GM18861 (cell line): ENCODE results near the gene SRP9.

Experiments
- ATAC-seq: cut with Tn5 transposase; IDR thresholded peaks from one replicate; pipeline ENCODE4 v1.9.1; 2021; ENCODE audit not compliant: unreplicated experiment

The SRP9 gene

GRCh38 chr1:225777583-225778336 is at the start of gene SRP9:
SRP9 (plus strand) TSS chr1:225777826; CDS start chr1:225777941, 115 bp downstream.
- peak; percentile 99 for ATAC-seq

DNA sequence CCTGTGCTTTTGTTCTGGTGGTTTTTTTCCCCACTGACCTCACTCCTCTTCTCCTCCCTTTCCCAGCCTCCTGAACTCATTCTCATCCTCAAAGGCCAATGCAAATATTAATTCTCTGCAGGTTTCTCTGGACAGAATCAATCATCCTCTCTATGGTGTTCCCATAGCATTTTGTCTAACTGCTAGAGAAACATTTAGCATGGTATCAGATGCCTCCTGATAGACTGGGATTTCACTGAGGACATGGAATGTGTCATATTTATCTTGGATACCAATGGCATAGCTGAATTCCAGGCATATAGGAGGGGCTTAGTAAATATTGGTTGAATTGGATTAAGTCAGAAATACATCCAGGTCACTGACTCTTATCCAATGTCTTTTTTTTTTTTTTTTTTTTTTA is 46.1 kb upstream of the SRP9 start:
- ATAC-seq, result no peak

GRCh38 chr1:225733254-225733653 is 44.4 kb upstream of the SRP9 start:
- ATAC-seq, result no peak

GRCh38 chr1:225735252-225736149 is 42.1 kb upstream of the SRP9 start:
- no peak for ATAC-seq

DNA sequence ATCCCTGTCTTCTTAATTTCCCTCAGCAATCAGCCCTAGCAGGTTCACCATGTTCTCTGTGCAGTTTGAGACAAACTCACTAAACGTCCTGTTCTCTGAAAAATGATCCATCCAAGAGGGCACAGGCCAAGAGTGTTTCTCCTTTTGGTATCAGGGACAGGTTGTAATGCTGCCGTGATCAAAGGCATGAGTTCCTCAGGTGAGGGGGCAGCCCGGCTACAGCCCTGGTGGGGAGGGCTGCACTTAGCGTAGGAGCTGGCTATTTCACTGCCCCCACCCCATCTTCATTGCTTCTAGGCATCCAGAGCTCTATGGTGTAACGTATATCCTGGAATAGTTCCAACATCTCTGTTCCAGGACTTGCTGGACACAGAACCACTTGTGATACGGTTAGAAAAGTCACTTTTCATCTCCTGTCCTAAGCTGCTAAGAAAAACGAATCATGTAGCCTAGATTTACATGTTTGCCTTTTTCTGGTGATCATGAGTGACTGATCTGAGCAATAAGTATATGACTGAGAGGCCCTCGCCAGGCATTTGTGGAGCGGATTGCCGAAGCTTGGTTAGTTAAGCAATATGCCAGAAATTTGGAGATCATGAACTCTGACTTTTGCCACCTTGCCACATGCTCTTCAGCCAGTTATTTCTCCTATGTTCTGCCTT is 41.1 kb upstream of the SRP9 start:
- no peak for ATAC-seq

GRCh38 chr1:225737161-225737560 is 40.5 kb upstream of the SRP9 start:
- ATAC-seq, result no peak

- no peak for ATAC-seq
Measured at GRCh38 chr1:225737866-225738265, 39.8 kb upstream of the SRP9 start.

DNA sequence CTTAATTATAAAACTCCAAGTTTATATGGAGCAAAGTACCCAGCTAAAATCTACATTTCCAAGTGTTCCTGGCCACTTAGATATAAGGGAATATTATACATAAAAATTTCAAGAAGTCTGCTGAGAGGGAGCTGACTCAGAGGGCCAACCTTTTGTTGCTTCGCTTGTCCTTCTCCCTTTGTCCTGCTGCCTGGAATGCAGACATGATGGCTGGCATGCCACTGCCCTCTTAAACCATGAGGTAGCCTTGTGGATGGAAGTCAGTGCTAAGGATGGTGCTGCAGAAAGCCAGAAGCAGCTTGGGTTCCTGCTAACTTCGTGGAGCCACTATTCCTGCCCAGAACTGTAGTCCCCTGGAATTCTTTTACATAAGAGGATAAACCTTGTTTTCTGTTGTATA is 38.9 kb upstream of the SRP9 start:
- no peak for ATAC-seq

- no peak for ATAC-seq
Measured at GRCh38 chr1:225739542-225740107, 38.0 kb upstream of the SRP9 start.

DNA sequence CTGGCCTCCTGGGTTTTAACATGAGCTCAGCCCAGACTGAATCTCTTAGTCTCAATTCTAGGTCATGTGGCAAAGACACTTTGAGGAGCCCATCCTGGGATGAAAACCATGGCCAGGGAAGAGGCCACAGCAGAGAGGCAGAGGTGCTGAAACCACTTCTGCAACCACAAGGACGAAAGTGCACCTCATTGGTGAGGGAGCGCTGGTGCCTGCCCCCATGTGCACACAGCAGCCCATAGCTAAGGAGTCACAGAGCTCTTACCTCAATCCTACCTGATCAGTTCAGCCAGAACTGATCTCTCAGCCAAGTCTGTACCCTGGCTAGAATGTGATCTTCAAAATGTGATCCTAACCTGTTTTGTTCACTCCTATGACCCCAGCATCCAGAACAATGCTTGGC is 32.9 kb upstream of the SRP9 start:
- ATAC-seq, result no peak

DNA sequence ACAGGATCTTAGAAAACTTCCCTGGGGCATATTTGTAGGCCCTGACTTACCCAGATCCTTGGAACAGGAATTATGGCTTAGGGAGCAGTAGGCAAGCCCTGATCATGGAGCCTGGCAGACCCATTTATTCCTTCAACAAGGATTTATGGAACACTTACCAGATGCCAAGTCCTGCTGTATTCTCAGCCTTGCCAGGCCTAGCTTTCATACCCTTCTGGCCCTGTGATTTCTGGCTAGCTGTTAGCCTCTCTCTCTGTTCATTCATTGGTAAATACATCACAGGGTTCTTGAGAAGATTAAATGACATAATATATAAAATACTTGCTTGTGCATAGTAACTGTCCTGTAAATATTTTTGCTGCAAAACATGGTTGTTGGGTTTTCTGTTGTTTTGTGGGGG is 32.4 kb upstream of the SRP9 start:
- ATAC-seq, result no peak

DNA sequence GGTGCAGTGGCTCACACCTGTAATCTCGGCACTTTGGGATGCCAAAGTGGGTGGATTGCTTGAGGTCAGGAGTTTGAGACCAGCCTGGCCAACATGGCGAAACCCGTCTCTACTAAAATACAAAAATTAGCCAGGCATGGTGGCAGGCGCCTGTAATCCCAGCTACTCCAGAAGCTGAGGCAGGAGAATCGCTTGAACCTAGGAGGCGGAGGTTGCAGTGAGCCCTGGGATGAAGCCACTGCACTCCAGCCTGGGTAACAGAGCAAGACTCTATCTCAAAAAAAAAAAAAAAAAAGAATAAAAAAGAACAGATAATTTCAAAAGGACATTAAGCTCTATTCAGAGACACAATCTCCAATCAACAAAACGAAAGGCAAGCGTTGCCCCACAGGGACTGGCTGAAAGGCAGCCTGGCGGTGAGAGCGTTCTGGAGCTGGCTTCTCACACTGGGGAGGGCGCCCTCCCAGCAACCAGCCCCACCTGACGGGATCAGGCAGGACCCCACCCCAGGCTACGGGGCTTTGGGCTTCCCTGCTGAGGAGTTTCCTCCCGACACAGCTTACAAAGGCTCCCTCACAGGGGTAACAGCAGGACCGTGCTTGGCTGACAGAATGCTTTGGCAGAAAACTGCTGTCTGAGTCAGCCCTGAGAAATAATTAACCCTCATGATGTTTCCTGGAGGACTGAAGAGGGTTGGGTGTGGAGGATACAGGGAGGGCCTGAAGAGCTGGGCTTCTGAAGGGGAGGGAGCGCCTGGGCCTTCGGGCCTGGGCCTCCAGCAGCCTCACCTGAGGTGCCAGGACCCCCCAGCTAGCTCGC is 31.1 kb upstream of the SRP9 start:
- ATAC-seq, result peak; percentile 76

GRCh38 chr1:225747566-225747965 is 30.1 kb upstream of the SRP9 start:
- no peak for ATAC-seq

DNA sequence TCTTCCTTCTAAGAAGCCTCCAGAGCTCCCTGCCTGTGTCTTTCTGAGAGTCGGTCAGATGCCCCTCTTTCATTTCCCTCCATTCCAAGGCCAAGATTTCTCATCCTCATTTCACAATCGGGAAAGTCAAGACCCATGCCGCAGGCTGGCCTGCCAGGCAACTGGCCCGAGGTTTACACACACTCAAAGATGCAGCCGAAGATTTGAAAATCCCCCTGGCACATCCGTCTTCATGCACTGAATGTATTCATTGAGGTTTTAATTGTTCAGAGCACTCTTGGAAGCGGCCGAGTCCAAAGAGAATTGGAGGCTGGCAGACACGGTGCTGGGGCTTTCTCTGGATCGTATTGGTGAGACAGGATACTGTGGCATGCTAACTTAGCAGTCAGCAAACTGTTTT is 29.1 kb upstream of the SRP9 start:
- ATAC-seq, result no peak

DNA sequence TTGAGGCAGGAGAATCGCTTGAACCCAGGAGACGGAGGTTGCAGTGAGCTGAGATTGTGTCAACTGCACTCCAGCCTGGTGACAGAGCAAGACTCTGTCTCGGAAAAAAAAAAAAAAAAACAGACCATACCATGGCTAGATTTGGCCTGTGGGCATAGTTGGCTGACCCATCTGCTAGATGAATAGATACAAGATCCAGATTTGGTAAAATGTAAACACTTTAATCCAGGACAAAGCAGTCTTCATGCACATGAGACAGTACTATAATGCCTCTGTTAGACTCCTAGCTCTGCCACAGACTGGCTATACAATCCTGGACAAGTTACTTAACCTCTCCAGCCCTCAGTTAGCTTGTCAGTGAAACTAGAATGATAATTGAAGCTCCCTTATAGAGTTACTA is 27.9 kb upstream of the SRP9 start:
- ATAC-seq, result no peak

DNA sequence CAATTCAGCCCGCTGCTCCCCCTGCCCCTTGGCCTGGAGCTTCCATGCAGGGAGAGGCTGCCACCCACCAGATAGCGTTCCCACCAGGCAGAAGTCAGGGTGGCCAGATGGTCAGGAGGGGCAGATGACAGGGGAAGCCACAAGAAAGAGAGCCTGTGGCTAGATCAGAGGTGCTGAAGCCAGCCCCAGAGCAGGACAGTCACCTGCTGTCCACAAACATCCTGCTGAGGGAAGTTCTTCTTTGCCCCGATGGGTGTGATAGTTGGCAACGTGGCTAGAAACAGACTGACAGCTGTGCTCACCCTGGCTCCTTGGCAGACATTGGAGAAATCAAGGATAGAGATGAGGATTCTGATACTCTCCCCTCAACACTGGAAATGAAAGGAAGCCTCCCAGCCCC is 27.2 kb upstream of the SRP9 start:
- ATAC-seq, result no peak

DNA sequence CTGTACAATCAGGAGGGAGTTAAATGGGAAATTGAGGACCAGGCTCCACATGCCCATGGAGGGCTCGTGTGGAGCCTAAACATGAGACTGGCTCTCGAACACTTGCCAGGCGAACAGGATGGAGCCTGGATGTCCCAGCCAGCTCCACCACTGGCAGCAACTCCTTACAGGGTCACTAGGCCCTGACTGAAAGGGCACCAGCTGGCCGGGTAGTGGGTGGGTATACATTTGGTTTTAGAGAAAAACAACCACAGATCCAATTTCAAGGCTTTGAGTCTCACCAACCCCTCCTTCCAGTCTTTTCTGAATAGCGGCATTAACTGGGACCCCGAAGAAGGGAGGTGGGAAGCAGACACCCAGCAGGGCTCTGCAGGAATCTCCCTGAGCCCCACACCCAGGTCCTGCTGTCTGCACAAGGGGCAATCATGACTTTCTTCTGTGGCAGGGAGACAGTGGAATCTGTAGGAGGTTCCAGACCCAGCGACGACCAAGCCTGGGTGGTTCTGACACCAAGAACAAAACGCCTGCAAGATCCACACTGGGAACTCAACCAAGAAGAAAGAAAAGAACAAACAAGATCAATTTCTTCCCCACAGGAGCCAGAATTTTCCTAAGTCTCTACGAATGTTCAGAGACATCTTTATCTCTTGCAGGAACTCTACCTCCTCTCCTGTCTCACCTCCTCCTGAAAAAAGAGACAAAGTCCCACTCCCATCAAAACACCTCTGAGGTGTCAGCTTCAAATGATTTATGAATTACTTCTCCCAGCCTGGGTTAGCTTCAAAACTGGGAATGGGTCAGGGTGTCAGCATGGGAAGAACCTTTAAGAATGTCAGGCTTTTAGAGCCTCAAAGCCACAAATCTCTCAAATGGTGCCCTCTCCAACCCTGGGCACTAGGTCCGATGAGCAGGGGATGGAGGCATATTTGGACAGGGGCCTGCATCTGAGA is 26.5 kb upstream of the SRP9 start:
- ATAC-seq, result no peak

- ATAC-seq, result no peak
Measured at GRCh38 chr1:225752245-225752644, 25.4 kb upstream of the SRP9 start.

DNA sequence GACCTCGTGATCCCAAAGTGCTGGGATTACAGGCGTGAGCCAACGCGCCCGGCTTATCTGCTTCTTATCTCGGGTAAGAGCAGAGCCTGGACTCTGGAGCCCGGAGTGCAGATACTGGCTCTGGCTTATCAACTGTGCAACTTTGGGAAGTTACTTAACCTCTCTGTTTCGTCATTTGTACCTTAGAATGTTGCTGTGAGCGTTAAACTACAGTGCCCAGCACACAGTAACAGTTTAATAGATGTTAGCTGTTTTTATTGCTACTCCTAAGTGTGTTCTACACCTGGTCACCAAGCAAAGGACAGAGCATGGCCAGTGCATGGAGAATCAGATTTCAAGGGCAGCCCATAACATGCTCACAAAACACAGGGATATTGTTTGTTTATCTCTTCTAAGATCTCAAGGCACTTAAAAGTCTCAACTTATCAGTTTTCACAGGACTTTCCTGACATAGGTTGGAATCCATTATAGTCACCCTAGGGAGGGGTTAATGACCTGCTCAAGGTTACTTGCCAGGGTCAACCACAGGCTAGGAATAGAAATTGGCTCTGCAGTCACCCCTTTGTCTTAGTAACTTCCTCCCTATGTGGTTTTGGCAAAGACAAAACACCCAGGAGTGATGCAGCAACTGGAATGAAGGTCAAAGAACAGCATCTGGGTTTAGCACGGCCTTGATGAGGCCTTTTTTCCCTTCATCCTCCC is 22.5 kb upstream of the SRP9 start:
- ATAC-seq, result no peak
